Ishikawa (cell line): ENCODE results near the gene FOXN3.

ENCODE experiments used
- CEBPB ChIP-seq: IDR thresholded peaks from 2 replicates; pipeline ENCODE4 v1.6.1; 2012
- CREB1 ChIP-seq: IDR thresholded peaks from 2 replicates; pipeline ENCODE4 v1.6.1; 2012; ENCODE audit warnings: low read depth
- EGR1 ChIP-seq: IDR thresholded peaks from 2 replicates; pipeline ENCODE4 v1.6.1; 2012
- EP300 ChIP-seq: IDR thresholded peaks from 2 replicates; pipeline ENCODE4 v1.6.1; 2012; ENCODE audit warnings: borderline replicate concordance
- FOXM1 ChIP-seq: IDR thresholded peaks from 2 replicates; pipeline ENCODE4 v1.6.1; 2012; ENCODE audit warnings: low read depth, borderline replicate concordance
- MAX ChIP-seq: IDR thresholded peaks from 2 replicates; pipeline ENCODE4 v1.6.1; 2012
- NFIC ChIP-seq: IDR thresholded peaks from 2 replicates; pipeline ENCODE4 v1.6.1; 2012
- RAD21 ChIP-seq: IDR thresholded peaks from 2 replicates; pipeline ENCODE4 v1.6.1; 2012; ENCODE audit warnings: low read depth
- REST ChIP-seq: IDR thresholded peaks from 2 replicates; pipeline ENCODE4 v1.6.1; 2012; ENCODE audit warnings: low read depth, mild to moderate bottlenecking
- TAF1 ChIP-seq: IDR thresholded peaks from 2 replicates; pipeline ENCODE4 v1.6.1; 2012; ENCODE audit warnings: low read depth, mild to moderate bottlenecking
- TCF12 ChIP-seq: IDR thresholded peaks from 2 replicates; pipeline ENCODE4 v1.6.1; 2012; ENCODE audit warnings: low read depth
- TEAD4 ChIP-seq: IDR thresholded peaks from 2 replicates; pipeline ENCODE4 v1.6.1; 2012
- YY1 ChIP-seq: IDR thresholded peaks from 2 replicates; pipeline ENCODE4 v1.6.1; 2012; ENCODE audit warnings: low read depth
- ZBTB7A ChIP-seq: IDR thresholded peaks from 2 replicates; pipeline ENCODE4 v1.6.1; 2012; ENCODE audit warnings: low read depth
- TF ChIP-seq, protein P1 (sequence below): IDR thresholded peaks from 2 replicates; pipeline ENCODE4 v1.6.1; 2012

The FOXN3 gene

GRCh38 chr14:89432226-89432625 lies 15.2 kb upstream of the FOXN3 start:
- TF ChIP-seq NFIC (no peak), ZBTB7A (no peak), MAX (no peak), TCF12 (no peak), CEBPB (no peak), TAF1 (no peak), REST (no peak), EP300 (no peak), TEAD4 (no peak), RAD21 (no peak)
- TF ChIP-seq, protein P1, sequence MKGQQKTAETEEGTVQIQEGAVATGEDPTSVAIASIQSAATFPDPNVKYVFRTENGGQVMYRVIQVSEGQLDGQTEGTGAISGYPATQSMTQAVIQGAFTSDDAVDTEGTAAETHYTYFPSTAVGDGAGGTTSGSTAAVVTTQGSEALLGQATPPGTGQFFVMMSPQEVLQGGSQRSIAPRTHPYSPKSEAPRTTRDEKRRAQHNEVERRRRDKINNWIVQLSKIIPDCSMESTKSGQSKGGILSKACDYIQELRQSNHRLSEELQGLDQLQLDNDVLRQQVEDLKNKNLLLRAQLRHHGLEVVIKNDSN = no peak

- TF ChIP-seq, protein P1 = no peak
- TF ChIP-seq NFIC (no peak), TAF1 (no peak), FOXM1 (no peak), RAD21 (no peak), TCF12 (no peak), TEAD4 (no peak), EP300 (no peak), YY1 (no peak), MAX (no peak)
Measured at GRCh38 chr14:89430391-89431236, 13.6 kb upstream of the FOXN3 start.

- TF ChIP-seq, protein P1 = no peak
- TF ChIP-seq TEAD4 (peak; percentile 23; the same call in 1 of the 2 replicates), ZBTB7A (no peak), FOXM1 (no peak), TCF12 (no peak), NFIC (0 out of 2 replicates have a peak, but pooled peaks have one; percentile 12)
Measured at GRCh38 chr14:89429199-89430181, 12.5 kb upstream of the FOXN3 start.

GRCh38 chr14:89428546-89429198 lies 11.6 kb upstream of the FOXN3 start:
- no peak for TF ChIP-seq CEBPB
- TF ChIP-seq, protein P1 = no peak
- TF ChIP-seq NFIC = no peak
- TF ChIP-seq ZBTB7A = no peak
- TF ChIP-seq TAF1 = no peak
- TF ChIP-seq RAD21 = no peak
- no peak for TF ChIP-seq YY1
- TF ChIP-seq CREB1 = no peak
- no peak for TF ChIP-seq EGR1
- no peak for TF ChIP-seq MAX
- no peak for TF ChIP-seq FOXM1
- no peak for TF ChIP-seq REST
